Esophagus muscularis mucosa (tissue), 4 donors: ENCODE data around the gene SPC25. TPM values are rescaled to one million over a fixed set of nuclear protein-coding genes. Genes with fewer than 3 reads are reported as not detected.
"Not testable (repeated sequence)": the region's sequence is repeated elsewhere in the genome, so short reads cannot be mapped to it uniquely, and the experiment has no call there.

Experiments
- DNase-seq: peaks from one replicate; pipeline ENCODE4 v3.0.0-alpha.2; 2017; ENCODE audit errors: extremely low spot score
- H3K27ac ChIP-seq, 4 donors: fragments of 200-600 bp; sonication (generic); replicated peaks in 1 of 4; 1 replicate in 3 of 4; 2 replicates in 1 of 4; pipeline ENCODE4 v1.5.1; 2016 to 2019; ENCODE audit warnings: mild to moderate bottlenecking in 1 of 4
- H3K27me3 ChIP-seq, 4 donors: fragments of 200-600 bp; sonication (generic); one replicate each; pipeline versions ENCODE4 v1.5.1 to v1.6.0; 2016 to 2019
- H3K36me3 ChIP-seq, 4 donors: fragments of 200-600 bp; sonication (generic); one replicate each; pipeline ENCODE4 v1.5.1; 2016 to 2019
- H3K4me1 ChIP-seq, 4 donors: fragments of 200-600 bp; sonication (generic); one replicate each; pipeline ENCODE4 v1.5.1; 2016 to 2019
- H3K4me3 ChIP-seq, 4 donors: fragments of 200-600 bp; sonication (generic); 1 replicate in 2 of 4; 2 replicates in 2 of 4; pipeline ENCODE4 v1.5.1; 2016 to 2019; ENCODE audit warnings: mild to moderate bottlenecking in 4 of 4, moderate library complexity in 1 of 4
- H3K9me3 ChIP-seq, 4 donors: fragments of 200-600 bp; sonication (generic); 1 replicate in 3 of 4; 2 replicates in 1 of 4; pipeline ENCODE4 v1.5.1; 2016 to 2019
- CTCF ChIP-seq, 3 experiments: fragments of 200-600 bp in 2 of 3; fragments of 450-650 bp in 1 of 3; sonication (generic) in 2 of 3; IDR thresholded peaks; one replicate each; pipeline ENCODE4 v1.5.1; 2017 to 2019; ENCODE audit warnings: antibody characterized with exemption in 3 of 3, mild to moderate bottlenecking in 2 of 3, moderate library complexity in 1 of 3
- EP300 ChIP-seq: sonication (generic); formaldehyde crosslinking; IDR thresholded peaks from one replicate; pipeline ENCODE4 v1.6.1; 2017; ENCODE audit warnings: antibody characterized with exemption
- POLR2A ChIP-seq: fragments of 450-650 bp; IDR thresholded peaks from one replicate; pipeline ENCODE4 v1.6.1; 2017; ENCODE audit warnings: antibody characterized with exemption, moderate library complexity, mild to moderate bottlenecking, low read depth
- POLR2AphosphoS5 ChIP-seq, 2 donors: sonication (generic); formaldehyde crosslinking; IDR thresholded peaks; one replicate each; pipeline ENCODE4 v1.6.1; 2017; ENCODE audit warnings: antibody characterized with exemption in 2 of 2
- WGBS: methylation state at CpG from one replicate; pipeline ENCODE4 v1.1.5; 2018; 5-methylcytosine and 5-hydroxymethylcytosine counted together
- intact Hi-C: fragments of 100-400 bp; cut with DNase I; formaldehyde crosslinking; loops from one replicate; pipeline ENCODE4 v1.15.1; 2023
- total RNA-seq, 4 donors: library from RNA; depleted of rRNA; stranded (reverse); fragments of >200 nt; gene quantifications; one replicate each; pipeline versions ENCODE4 v1.1.0 to v1.2.1, GENCODE V29; 2016

SPC25 gene
- total RNA-seq, 4 donors from 2014 or later: 0.23 TPM; not detected in 3

DNA sequence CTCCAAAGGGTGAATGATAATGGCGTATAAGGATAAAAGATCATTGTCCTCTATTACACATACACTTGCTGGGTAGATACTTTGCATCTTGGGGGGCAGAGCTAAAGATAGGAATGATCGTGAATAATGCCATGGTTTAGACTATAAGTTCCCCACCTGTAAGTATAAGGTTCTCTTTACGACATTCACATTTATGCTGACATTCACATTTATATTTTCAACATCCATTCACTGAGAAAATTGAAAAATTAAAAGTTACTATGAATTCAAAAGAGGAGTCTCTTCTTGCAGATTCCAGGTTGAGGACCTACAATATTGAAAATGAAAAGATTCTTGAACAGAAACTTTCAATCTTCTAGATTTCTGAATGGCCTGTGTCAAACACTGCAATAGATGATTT is 2.1 kb upstream of the SPC25 start:
- WGBS: 83% methylated on average over 3 of the region's 3 CpGs
- Histone ChIP-seq H3K27ac (no peak overlapping the region), H3K36me3 (no peaks in the 10 kb centered on the region), H3K9me3 (no peaks in the 10 kb centered on the region), H3K4me1 (peaks cover 0 to 12% (median 11%) of the 10 kb centered on the region in 4 donors), H3K4me3 (no peak overlapping the region), H3K27me3 (no peaks in the 10 kb centered on the region)
- DNase-seq: no peak
- TF ChIP-seq POLR2AphosphoS5 (IDR thresholded peaks at IDR 0.05) (no peak), EP300 (no peak), CTCF (IDR thresholded peaks at IDR 0.05) (no peak), POLR2A (no peak)
- intact Hi-C loops: no loop called here

DNA sequence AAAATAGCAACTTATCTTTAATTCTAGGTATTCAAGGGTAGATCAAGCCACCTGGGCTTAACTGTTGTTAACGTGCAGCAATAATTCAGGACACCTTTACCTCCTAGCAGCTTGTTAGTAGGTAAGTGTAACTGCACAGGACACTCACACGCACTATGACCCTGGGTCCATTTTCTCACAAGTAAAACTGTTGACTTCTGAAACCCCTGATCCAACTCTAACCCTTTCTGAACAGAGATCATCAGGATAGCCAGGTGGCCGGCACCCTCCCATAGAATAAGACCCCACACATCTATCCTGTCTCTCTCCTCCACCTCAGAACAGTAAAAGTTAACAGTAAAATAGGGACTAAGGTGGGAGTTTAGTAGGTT is 610 bp downstream of the SPC25 start:
- no peaks in the 10 kb centered on the region for H3K27me3 ChIP-seq
- intact Hi-C loops: no loop called here
- no peak for TF ChIP-seq POLR2A
- TF ChIP-seq POLR2AphosphoS5 (IDR thresholded peaks at IDR 0.05): no peak
- no peak for TF ChIP-seq EP300
- no peak for TF ChIP-seq CTCF (IDR thresholded peaks at IDR 0.05)
- H3K36me3 ChIP-seq: no peaks in the 10 kb centered on the region
- DNase-seq: no peak
- H3K4me1 ChIP-seq: peaks cover 0 to 12% (median 11%) of the 10 kb centered on the region in 4 donors
- 50% methylated on average over 3 of the region's 3 CpGs for WGBS
- H3K4me3 ChIP-seq: peak overlapping the region in 3 of 4 donors; percentile 52 to 62 (median 58)
- H3K9me3 ChIP-seq: no peaks in the 10 kb centered on the region
- no peak overlapping the region for H3K27ac ChIP-seq

DNA sequence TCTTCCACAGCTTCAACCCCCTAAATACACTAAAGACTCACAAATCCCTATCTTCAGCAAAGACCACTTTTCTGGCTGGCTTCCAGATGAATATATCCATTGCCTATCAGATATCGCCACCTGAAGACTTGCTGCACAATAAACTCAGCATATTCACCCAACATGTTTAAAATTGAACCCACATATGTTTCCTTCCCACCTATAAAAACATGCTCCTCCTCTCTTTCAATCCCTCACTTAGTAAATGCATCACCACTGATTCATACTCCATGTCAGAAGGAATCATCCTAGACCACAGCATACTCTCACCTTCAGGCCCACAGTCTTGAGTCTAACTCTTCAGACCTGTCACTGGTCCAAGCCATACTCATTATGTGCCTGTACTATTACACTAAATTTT is 5.3 kb downstream of the SPC25 start:
- no peaks in the 10 kb centered on the region for H3K27me3 ChIP-seq
- H3K4me1 ChIP-seq: peaks cover 0 to 5% (median 3%) of the 10 kb centered on the region in 4 donors
- TF ChIP-seq POLR2A (no peak), POLR2AphosphoS5 (IDR thresholded peaks at IDR 0.05) (no peak), CTCF (IDR thresholded peaks at IDR 0.05) (no peak), EP300 (no peak)
- H3K9me3 ChIP-seq: no peaks in the 10 kb centered on the region
- no peak overlapping the region for H3K4me3 ChIP-seq
- WGBS: 100% methylated on average over 1 of the region's 1 CpG
- no peaks in the 10 kb centered on the region for H3K36me3 ChIP-seq
- no peak overlapping the region for H3K27ac ChIP-seq
- DNase-seq: no peak
- intact Hi-C loops: no loop called here

- H3K27me3 ChIP-seq, DNase-seq, H3K4me3 ChIP-seq, H3K4me1 ChIP-seq, H3K36me3 ChIP-seq, intact Hi-C loops, H3K27ac ChIP-seq, H3K9me3 ChIP-seq: not testable (repeated sequence)
- 95% methylated on average over 12 of the region's 12 CpGs for WGBS
Measured at GRCh38 chr2:168882163-168882562, 8.1 kb downstream of the SPC25 start.

- no peak overlapping the region for H3K27ac ChIP-seq
- no peak for DNase-seq
- no peaks in the 10 kb centered on the region for H3K36me3 ChIP-seq
- no peaks in the 10 kb centered on the region for H3K9me3 ChIP-seq
- H3K27me3 ChIP-seq: no peaks in the 10 kb centered on the region
- intact Hi-C loops: no loop called here
- TF ChIP-seq EP300 (no peak), CTCF (IDR thresholded peaks at IDR 0.05) (no peak), POLR2AphosphoS5 (IDR thresholded peaks at IDR 0.05) (no peak), POLR2A (no peak)
- no peaks in the 10 kb centered on the region for H3K4me1 ChIP-seq
- no peak overlapping the region for H3K4me3 ChIP-seq
- 86% methylated on average over 6 of the region's 6 CpGs for WGBS
Measured at GRCh38 chr2:168874368-168875054, 15.7 kb downstream of the SPC25 start.

- intact Hi-C loops, H3K4me3 ChIP-seq, H3K9me3 ChIP-seq, H3K27ac ChIP-seq, H3K36me3 ChIP-seq, DNase-seq, H3K4me1 ChIP-seq, H3K27me3 ChIP-seq: not testable (repeated sequence)
- 97% methylated on average over 4 of the region's 4 CpGs for WGBS
Measured at GRCh38 chr2:168870824-168871223, 19.4 kb downstream of the SPC25 start.

DNA sequence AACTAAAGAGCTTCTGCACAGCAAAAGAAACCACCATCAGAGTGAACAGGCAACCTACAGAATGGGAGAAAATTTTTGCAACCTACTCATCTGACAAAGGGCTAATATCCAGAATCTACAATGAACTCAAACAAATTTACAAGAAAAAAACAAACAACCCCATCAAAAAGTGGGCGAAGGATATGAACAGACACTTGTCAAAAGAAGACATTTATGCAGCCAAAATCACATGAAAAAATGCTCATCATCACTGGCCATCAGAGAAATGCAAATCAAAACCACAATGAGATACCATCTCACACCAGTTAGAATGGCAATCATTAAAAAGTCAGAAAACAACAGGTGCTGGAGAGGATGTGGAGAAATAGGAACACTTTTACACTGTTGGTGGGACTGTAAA is 19.9 kb downstream of the SPC25 start:
- DNase-seq, H3K4me3 ChIP-seq, intact Hi-C loops, H3K27ac ChIP-seq, H3K27me3 ChIP-seq, H3K4me1 ChIP-seq, H3K36me3 ChIP-seq, H3K9me3 ChIP-seq: not testable (repeated sequence)
- 100% methylated on average over 1 of the region's 1 CpG for WGBS

- H3K4me1 ChIP-seq, H3K27ac ChIP-seq, H3K4me3 ChIP-seq, H3K27me3 ChIP-seq, DNase-seq, intact Hi-C loops, H3K9me3 ChIP-seq: not testable (repeated sequence)
- 94% methylated on average over 1 of the region's 1 CpG for WGBS
- H3K36me3 ChIP-seq: peaks cover 0 to 33% (median 8%) of the 10 kb centered on the region in 4 donors
Measured at GRCh38 chr2:168867164-168867563, 23.1 kb downstream of the SPC25 start.
